Hippocampal formation (tissue), 2 donors: ENCODE measurements around the gene C19orf85.

Experiments used
- DNase-seq, 2 donors: peaks; one replicate each; lab custom pipeline; 2025; lab: John Stamatoyannopoulos, UW

The C19orf85 gene

GRCh38 chr19:55489711-55490477 lies 25.3 kb upstream of the C19orf85 start:
- DNase-seq: no peak

- DNase-seq: no peak
These were observed 24.6 kb upstream of the C19orf85 start for GRCh38 chr19:55488986-55489710.

GRCh38 chr19:55487924-55488687 lies 23.6 kb upstream of the C19orf85 start, which contains the start of gene SSC5D:
SSC5D (plus strand) TSS chr19:55488436; CDS start chr19:55488590, 154 bp downstream.
- DNase-seq: peak in 1 of 2 donors; percentile 28

DNA sequence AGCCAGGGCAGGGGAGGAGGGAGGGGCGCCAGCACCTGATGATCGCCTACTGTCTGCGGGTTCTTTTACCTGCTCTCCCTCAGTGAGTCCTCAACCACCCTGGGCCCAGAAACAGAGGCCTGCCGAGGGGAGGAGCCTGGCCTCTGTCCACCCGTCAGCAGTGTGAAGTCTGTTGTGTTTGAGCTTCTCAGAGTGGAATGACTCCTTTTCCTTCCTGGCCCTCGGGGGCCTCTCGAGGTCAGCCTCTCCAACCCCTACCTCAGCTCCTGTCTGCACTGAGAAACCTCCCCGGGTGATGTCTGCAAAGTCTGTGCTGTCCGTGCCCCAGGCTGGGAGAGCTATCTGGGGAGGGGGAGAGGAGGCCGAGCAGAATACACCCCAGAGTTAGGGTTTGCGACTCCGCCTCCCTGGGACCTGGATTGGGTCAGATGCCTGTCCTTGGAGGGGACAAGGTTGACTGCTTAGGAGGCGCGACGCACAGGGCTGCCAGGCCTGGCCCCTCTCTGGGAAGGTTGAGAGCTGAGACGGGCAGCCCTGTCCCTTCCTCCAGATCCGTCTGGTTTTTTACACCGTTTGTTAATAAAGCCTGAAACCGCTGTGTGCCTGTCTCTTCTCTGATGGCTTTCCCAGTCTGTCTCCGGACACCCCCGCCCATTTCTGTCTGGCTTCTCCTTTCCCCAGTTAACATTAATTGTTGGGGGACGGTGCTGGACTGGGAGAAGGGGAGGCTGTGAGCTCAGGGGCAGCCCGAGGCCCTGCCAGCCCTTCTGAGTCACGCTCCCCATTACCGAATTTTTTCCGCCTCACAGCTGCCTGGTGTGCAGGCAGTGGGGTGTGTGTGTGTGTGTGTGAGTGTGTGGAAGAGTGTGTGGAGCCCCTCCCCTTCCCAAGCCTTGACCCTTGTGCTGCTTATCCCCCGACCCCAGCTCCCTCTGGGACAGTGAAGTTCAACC lies 22.7 kb upstream of the C19orf85 start:
- DNase-seq: no peak

DNA sequence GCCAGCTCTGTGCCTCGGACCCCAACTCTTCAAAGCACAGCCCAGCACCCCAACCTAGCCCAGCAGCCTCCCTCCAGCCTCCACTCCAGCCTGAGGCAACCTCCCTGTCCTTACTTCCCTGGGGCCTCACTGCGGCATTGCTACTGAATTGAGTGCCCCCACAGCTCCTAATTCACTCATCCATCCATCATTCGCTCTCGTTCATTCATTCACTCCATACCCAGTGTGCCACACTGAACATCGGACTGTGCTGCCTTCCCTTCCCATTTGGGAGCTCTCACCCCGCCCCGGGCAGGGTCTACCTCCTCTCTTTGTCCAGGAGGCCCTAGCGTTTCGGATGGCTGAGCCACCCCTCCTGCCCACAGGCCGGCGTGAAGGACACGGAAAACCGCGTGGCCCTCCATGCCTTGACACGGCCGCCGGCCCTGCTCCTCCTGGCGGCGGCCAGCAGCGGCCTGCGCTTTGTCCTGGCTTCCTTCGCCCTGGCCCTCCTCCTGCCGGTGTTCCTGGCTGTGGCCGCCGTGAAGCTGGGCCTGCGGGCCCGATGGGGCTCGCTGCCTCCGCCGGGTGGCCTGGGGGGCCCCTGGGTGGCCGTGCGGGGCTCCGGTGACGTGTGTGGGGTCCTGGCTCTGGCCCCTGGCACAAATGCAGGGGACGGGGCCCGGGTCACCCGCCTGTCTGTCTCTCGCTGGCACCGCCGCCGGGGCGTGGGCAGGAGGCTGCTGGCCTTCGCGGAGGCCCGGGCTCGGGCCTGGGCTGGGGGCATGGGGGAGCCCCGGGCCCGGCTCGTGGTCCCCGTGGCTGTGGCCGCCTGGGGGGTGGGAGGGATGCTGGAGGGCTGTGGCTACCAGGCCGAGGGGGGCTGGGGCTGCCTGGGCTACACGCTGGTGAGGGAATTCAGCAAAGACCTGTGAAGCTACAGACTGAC lies 21.8 kb upstream of the C19orf85 start:
- DNase-seq: no peak

GRCh38 chr19:55485439-55486011 lies 21.0 kb upstream of the C19orf85 start:
- no peak for DNase-seq

- peak; percentile 2 to 38 for DNase-seq
These were observed 20.3 kb upstream of the C19orf85 start, which contains the start of gene NAT14 for GRCh38 chr19:55484593-55485438. NAT14 (plus strand) TSS chr19:55485188; CDS start chr19:55485709, 521 bp downstream.

DNA sequence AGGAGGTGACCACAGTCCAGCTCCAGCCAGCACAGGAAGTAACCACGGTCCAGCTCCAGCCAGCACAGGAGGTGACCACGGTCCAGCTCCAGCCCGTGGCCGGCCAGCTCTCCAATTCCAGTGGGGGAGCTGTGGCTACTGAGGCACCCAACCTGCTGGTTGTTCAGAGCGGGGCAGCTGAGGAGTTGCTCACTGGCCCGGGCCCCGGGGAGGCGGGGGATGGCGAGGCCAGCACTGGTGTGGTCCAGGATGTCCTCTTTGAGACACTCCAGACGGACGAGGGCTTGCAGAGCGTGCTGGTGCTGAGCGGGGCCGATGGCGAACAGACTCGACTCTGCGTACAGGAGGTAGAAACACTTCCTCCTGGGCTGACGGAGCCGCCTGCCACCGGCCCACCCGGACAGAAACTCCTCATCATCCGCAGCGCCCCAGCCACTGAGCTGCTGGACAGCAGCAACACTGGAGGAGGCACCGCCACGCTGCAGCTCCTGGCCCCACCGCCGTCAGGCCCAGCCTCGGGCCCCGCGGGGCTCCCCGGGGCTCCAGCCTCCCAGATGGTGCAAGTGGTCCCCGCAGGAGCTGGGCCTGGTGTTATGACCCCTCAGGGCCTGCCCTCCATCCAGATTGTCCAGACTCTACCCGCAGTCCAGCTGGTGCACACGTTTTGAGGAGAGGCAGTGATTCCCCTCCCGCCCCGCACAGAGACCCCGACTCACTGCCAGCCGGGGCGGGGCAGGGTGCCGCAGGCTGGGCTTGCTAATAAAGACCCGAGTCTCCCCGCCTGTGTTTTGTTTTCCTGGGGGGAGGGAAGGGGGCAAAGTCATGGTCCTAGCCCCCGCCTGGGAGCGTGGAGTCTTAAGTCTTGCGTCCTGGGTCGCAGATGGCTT lies 19.4 kb upstream of the C19orf85 start:
- no peak for DNase-seq

DNA sequence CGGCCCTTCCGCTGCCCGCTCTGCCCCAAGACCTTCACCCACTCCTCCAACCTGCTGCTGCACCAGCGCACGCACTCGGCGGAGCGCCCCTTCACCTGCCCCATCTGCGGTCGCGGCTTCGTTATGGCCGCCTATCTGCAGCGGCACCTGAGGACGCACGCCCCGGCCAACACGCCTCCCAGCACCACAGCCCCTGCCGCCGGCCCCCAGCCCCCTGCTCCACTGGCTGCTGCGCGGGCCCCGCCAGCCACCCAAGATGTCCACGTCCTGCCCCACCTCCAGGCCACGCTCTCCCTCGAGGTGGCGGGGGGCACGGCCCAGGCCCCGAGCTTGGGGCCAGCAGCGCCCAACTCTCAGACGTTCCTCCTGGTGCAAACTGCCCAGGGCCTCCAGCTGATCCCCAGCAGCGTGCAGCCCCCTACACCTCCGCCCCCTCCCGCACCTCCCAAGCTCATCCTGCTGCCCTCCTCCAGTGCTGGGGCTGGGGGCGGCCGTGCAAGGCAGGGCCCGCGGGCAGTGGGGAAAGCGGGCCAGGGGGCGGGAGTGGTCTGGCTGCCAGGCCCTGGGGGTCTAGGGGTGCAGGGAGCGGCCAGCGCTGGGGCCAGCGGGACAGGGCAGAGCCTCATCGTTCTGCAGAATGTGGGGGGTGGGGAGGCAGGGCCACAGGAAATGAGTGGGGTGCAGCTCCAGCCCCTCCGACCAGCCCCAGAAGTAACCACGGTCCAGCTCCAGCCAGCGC lies 18.6 kb upstream of the C19orf85 start:
- DNase-seq: no peak

- no peak for DNase-seq
These were observed 17.8 kb upstream of the C19orf85 start for GRCh38 chr19:55482156-55482961.

- no peak for DNase-seq
These were observed 17.2 kb upstream of the C19orf85 start for GRCh38 chr19:55481794-55482155.

GRCh38 chr19:55481148-55481793 lies 16.7 kb upstream of the C19orf85 start:
- DNase-seq: no peak

- no peak for DNase-seq
These were observed 15.1 kb upstream of the C19orf85 start for GRCh38 chr19:55479451-55480230.

DNA sequence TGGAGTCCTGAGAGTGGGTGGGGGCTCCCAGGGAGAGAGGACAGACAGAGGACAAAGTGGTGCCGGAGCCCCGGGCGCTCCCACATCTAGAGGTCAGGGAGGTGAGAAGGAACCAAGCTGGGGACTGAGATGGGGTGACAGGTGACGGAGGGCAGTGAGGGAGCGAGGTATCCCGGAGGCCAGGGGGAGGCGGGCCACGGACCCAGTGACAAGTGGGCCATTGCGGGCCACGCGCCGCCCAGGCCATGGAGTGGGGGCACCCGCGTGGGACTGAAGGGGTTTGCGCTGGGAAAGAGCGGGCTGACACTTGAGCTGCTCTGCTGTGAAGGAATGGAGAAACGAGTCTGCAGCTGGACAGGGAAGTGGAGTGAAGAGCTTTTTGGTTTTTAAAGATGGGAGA lies 14.5 kb upstream of the C19orf85 start:
- DNase-seq: no peak

GRCh38 chr19:55478364-55478763 lies 13.8 kb upstream of the C19orf85 start:
- DNase-seq: no peak
